Adrenal gland (tissue), 12 donors: ENCODE results near the gene PRKAR1A. TPM values are rescaled to one million over a fixed set of nuclear protein-coding genes. Genes with fewer than 3 reads are reported as not detected.

Source experiments
- DNase-seq, 7 donors: peaks; one replicate each; pipeline ENCODE4 v3.0.0-alpha.2; 2019 to 2020
- H3K27ac ChIP-seq, 5 donors: fragments of 200-600 bp; sonication (generic) in 4 of 5; 1 replicate in 3 of 5; 2 replicates in 2 of 5; pipeline versions ENCODE4 v1.5.1 to v1.8.0; 2016 to 2020; ENCODE audit warnings: mild to moderate bottlenecking in 1 of 5
- H3K27me3 ChIP-seq: fragments of 200-600 bp; 2 replicates; pipeline ENCODE4 v1.8.0; 2021
- H3K36me3 ChIP-seq, 2 donors: fragments of 200-600 bp; replicated peaks in 1 of 2; 1 replicate in 1 of 2; 2 replicates in 1 of 2; pipeline versions ENCODE4 v1.5.1 to v1.8.0; 2018 to 2022
- H3K4me1 ChIP-seq, 2 donors: fragments of 200-600 bp; replicated peaks in 1 of 2; 1 replicate in 1 of 2; 2 replicates in 1 of 2; pipeline versions ENCODE4 v1.5.1 to v1.8.0; 2018 to 2021
- H3K4me3 ChIP-seq, 4 donors: fragments of 200-600 bp; sonication (generic) in 3 of 4; one replicate each; pipeline ENCODE4 v1.5.1; 2016 to 2018
- H3K9me3 ChIP-seq, 3 donors: fragments of 200-600 bp; sonication (generic) in 1 of 3; replicated peaks in 1 of 3; 1 replicate in 2 of 3; 2 replicates in 1 of 3; pipeline versions ENCODE4 v1.5.1 to v1.8.0; 2016 to 2021
- CTCF ChIP-seq, 6 experiments: fragments of 450-650 bp in 4 of 6; fragments of 200-600 bp in 2 of 6; sonication (generic) in 1 of 6; IDR thresholded peaks; 1 replicate in 5 of 6; 2 replicates in 1 of 6; pipeline versions ENCODE4 v1.5.1 to v1.8.0; 2016 to 2021; ENCODE audit warnings: antibody characterized with exemption in 6 of 6, mild to moderate bottlenecking in 2 of 6, moderate library complexity in 1 of 6
- POLR2A ChIP-seq, 2 donors: fragments of 450-650 bp; IDR thresholded peaks; one replicate each; pipeline ENCODE4 v1.6.1; 2017; ENCODE audit warnings: antibody characterized with exemption in 2 of 2, mild to moderate bottlenecking in 2 of 2, moderate library complexity in 1 of 2
- WGBS, 4 donors: extraction: QIAGEN DNeasy Blood & Tissue Kit in 2 of 4; methylation state at CpG; one replicate each; pipeline versions ENCODE4 v1.1.5 to v1.1.7; 2013 to 2017; 5-methylcytosine and 5-hydroxymethylcytosine counted together
- intact Hi-C, 2 donors: fragments of 100-400 bp; cut with DNase I; formaldehyde crosslinking; loops; one replicate each; pipeline versions ENCODE4 v1.14.1 to v1.15.0; 2022 to 2023
- polyA plus RNA-seq, 3 donors: library from polyadenylated mRNA; stranded (reverse); fragments of 200-250 nt in 2 of 3; fragments of 350-450 nt in 1 of 3; fragmentation: Illumina TruSeq in 1 of 3; extraction: RNeasy Lipid Tissue Mini Kit (QIAGEN cat#74804) in 1 of 3; gene quantifications; one replicate each; pipeline ENCODE4 v1.2.3, GENCODE V29; 2013 to 2014
- total RNA-seq, 9 donors: library from RNA; depleted of rRNA in 4 of 9; stranded (reverse); fragments of >200 nt in 4 of 9; fragments of 120-200 nt in 1 of 9; fragmentation: NEBNext Ultra II Directional in 1 of 9; extraction: Animal tissue kit (Norgen Biotek cat#: 25700) in 1 of 9; gene quantifications; one replicate each; pipeline versions ENCODE4 v1.1.0 to v1.2.4, GENCODE V29; 2013 to 2023
- donor health status: healthy with polysubstance abuse.
- donor health status: Bipolar disorder and iron deficiency.
- donor health status: DM: yes; HTN: yes; CAD: no.
- donor health status: DM: no; HTN: no; CAD: no.
- donor health status: DM: no; HTN: no; CAD: no.
- donor health status: DM: yes; HTN: yes; CAD: no.

The PRKAR1A gene
- total and polyA plus RNA-seq, 12 donors = 56.3 to 585 (median 388) TPM

GRCh38 chr17:68542698-68543463 is 30.7 kb downstream of the PRKAR1A start:
- 94 to 97% (median 97%) methylated on average over 13 of the region's 13 CpGs for WGBS, 4 donors
- Histone ChIP-seq H3K27ac (no peak overlapping the region), H3K9me3 (no peaks in the 10 kb centered on the region), H3K27me3 (no peaks in the 10 kb centered on the region), H3K4me1 (no peaks in the 10 kb centered on the region), H3K4me3 (no peak overlapping the region), H3K36me3 (peaks cover 0 to 33% of the 10 kb centered on the region in 2 donors)
- intact Hi-C loops = no loop called here
- DNase-seq = no peak
- TF ChIP-seq CTCF (IDR thresholded peaks at IDR 0.05) (no peak), POLR2A (IDR thresholded peaks at IDR 0.05) (no peak)

GRCh38 chr17:68544111-68544915 is 32.1 kb downstream of the PRKAR1A start:
- Histone ChIP-seq H3K27me3 (no peaks in the 10 kb centered on the region), H3K27ac (no peak overlapping the region), H3K9me3 (no peaks in the 10 kb centered on the region), H3K36me3 (peaks cover 0 to 20% of the 10 kb centered on the region in 2 donors), H3K4me1 (no peaks in the 10 kb centered on the region), H3K4me3 (no peak overlapping the region)
- TF ChIP-seq CTCF (IDR thresholded peaks at IDR 0.05) = no peak
- TF ChIP-seq POLR2A (IDR thresholded peaks at IDR 0.05) = no peak
- intact Hi-C loops = no loop called here
- WGBS, 4 donors = 68 to 84% (median 81%) methylated on average over 12 of the region's 12 CpGs
- no peak for DNase-seq

GRCh38 chr17:68556551-68556950 is 44.3 kb downstream of the PRKAR1A start:
- Histone ChIP-seq H3K27ac (no peak overlapping the region), H3K9me3 (no peaks in the 10 kb centered on the region), H3K4me3 (no peak overlapping the region), H3K36me3 (no peaks in the 10 kb centered on the region), H3K4me1 (no peaks in the 10 kb centered on the region), H3K27me3 (no peaks in the 10 kb centered on the region)
- DNase-seq = no peak
- TF ChIP-seq POLR2A (IDR thresholded peaks at IDR 0.05) = no peak
- TF ChIP-seq CTCF (IDR thresholded peaks at IDR 0.05) = no peak
- 84 to 92% (median 87%) methylated on average over 4 of the region's 4 CpGs for WGBS, 4 donors
- intact Hi-C loops = no loop called here

GRCh38 chr17:68559316-68559715 is 47.1 kb downstream of the PRKAR1A start:
- 4 to 15% (median 8%) methylated on average over 1 of the region's 1 CpG for WGBS, 4 donors
- no peak overlapping the region for H3K27ac ChIP-seq
- DNase-seq = no peak

More at GRCh38 chr17:68559316-68559715, 47.1 kb downstream of the PRKAR1A start:
- no peak overlapping the region for H3K4me3 ChIP-seq
- TF ChIP-seq CTCF (IDR thresholded peaks at IDR 0.05) (no peak), POLR2A (IDR thresholded peaks at IDR 0.05) (no peak)
- H3K36me3 ChIP-seq = no peaks in the 10 kb centered on the region
- H3K4me1 ChIP-seq = no peaks in the 10 kb centered on the region
- H3K9me3 ChIP-seq = no peaks in the 10 kb centered on the region
- no peaks in the 10 kb centered on the region for H3K27me3 ChIP-seq
- intact Hi-C loops = no loop called here
